ENCODE measurements around the gene METTL1. TPM values are rescaled to one million over a fixed set of nuclear protein-coding genes. Genes with fewer than 3 reads are reported as not detected.

The METTL1 gene
- total RNA-seq, 4 donors from 2014 or later = 4.8 to 11.0 (median 7.8) TPM

- TF ChIP-seq POLR2AphosphoS5 (IDR thresholded peaks at IDR 0.05) (no peak), POLR2A (IDR thresholded peaks at IDR 0.05) (no peak), CTCF (IDR thresholded peaks at IDR 0.05) (no peak), EP300 (IDR thresholded peaks at IDR 0.05) (no peak)
- WGBS, 2 donors (ENCODE audit: low coverage in 1 of 2) = 10 to 36% methylated on average over 3 to 8 of the region's 8 CpGs
- Histone ChIP-seq H3K4me1 (peaks cover 0 to 26% (median 6%) of the 10 kb centered on the region in 3 donors), H3K36me3 (peaks cover 0 to 40% of the 10 kb centered on the region in 2 donors), H3K9me3 (no peaks in the 10 kb centered on the region), H3K4me3 (peak overlapping the region; percentile 85 to 90), H3K27ac (peak overlapping the region; percentile 93 to 97 (median 94)), H3K27me3 (peaks cover 17% of the 10 kb centered on the region)
- ATAC-seq = no peak
Measured at GRCh38 chr12:57745485-57745881, 26.4 kb downstream of the METTL1 start.

- H3K27ac ChIP-seq = peak within 1 kb of the TSS; percentile 93 to 97 (median 94)
- peaks cover 0 to 34% of the 10 kb centered on the region in 2 donors for H3K36me3 ChIP-seq
Measured at GRCh38 chr12:57744777-57745484, 27.0 kb downstream of the METTL1 start, which contains the start of gene TSPAN31. TSPAN31 (plus strand) TSS chr12:57745039; CDS start chr12:57745155, 116 bp downstream.

GRCh38 chr12:57744194-57744776, 27.6 kb downstream of the METTL1 start:
- peaks cover 29% of the 10 kb centered on the region for H3K27me3 ChIP-seq
- H3K27ac ChIP-seq = peak overlapping the region; percentile 93 to 97 (median 94)
- no peaks in the 10 kb centered on the region for H3K9me3 ChIP-seq
- H3K4me1 ChIP-seq = peaks cover 0 to 21% (median 6%) of the 10 kb centered on the region in 3 donors
- no peak for TF ChIP-seq POLR2A (IDR thresholded peaks at IDR 0.05)
- TF ChIP-seq CTCF (IDR thresholded peaks at IDR 0.05) = no peak
- no peak for TF ChIP-seq EP300 (IDR thresholded peaks at IDR 0.05)
- TF ChIP-seq POLR2AphosphoS5 (IDR thresholded peaks at IDR 0.05) = peak; percentile 12
- H3K36me3 ChIP-seq = peaks cover 0 to 28% of the 10 kb centered on the region in 2 donors
- 5 to 25% methylated on average over 2 to 18 of the region's 21 CpGs for WGBS, 2 donors (ENCODE audit: low coverage in 1 of 2)
- peak; percentile 83 for ATAC-seq
- peak overlapping the region; percentile 85 to 90 for H3K4me3 ChIP-seq

More at GRCh38 chr12:57744777-57745484, 27.0 kb downstream of the METTL1 start, which contains the start of gene TSPAN31:
- Histone ChIP-seq H3K27me3 (peaks cover 23% of the 10 kb centered on the region), H3K9me3 (no peaks in the 10 kb centered on the region), H3K4me1 (peaks cover 0 to 21% (median 6%) of the 10 kb centered on the region in 3 donors), H3K4me3 (peak within 1 kb of the TSS; percentile 85 to 90)
- ATAC-seq = peak; percentile 98
- 0% methylated on average over 7 to 12 of the region's 29 CpGs for WGBS, 2 donors (ENCODE audit: low coverage in 1 of 2)
- TF ChIP-seq POLR2A (IDR thresholded peaks at IDR 0.05) = peak in 1 of 2 donors; percentile 36
- TF ChIP-seq CTCF (IDR thresholded peaks at IDR 0.05) = peak in 1 of 4 experiments; percentile 32
- no peak for TF ChIP-seq EP300 (IDR thresholded peaks at IDR 0.05)
- peak; percentile 71 for TF ChIP-seq POLR2AphosphoS5 (IDR thresholded peaks at IDR 0.05)

GRCh38 chr12:57743769-57744168, 28.1 kb downstream of the METTL1 start:
- peaks cover 0 to 23% of the 10 kb centered on the region in 2 donors for H3K36me3 ChIP-seq
- 86 to 95% methylated on average over 1 to 2 of the region's 2 CpGs for WGBS, 2 donors (ENCODE audit: low coverage in 1 of 2)
- H3K4me1 ChIP-seq = peaks cover 0 to 25% (median 9%) of the 10 kb centered on the region in 3 donors
- no peak for ATAC-seq
- no peak overlapping the region for H3K4me3 ChIP-seq
- H3K27me3 ChIP-seq = peaks cover 34% of the 10 kb centered on the region
- H3K9me3 ChIP-seq = no peaks in the 10 kb centered on the region
- H3K27ac ChIP-seq = peak overlapping the region in 2 of 4 donors; percentile 93 to 97
- TF ChIP-seq POLR2AphosphoS5 (IDR thresholded peaks at IDR 0.05) (no peak), EP300 (IDR thresholded peaks at IDR 0.05) (no peak), POLR2A (IDR thresholded peaks at IDR 0.05) (no peak), CTCF (IDR thresholded peaks at IDR 0.05) (no peak)
